Measurements from ENCODE around the gene OR4C16. TPM values are rescaled to one million over a fixed set of nuclear protein-coding genes. Genes with fewer than 3 reads are reported as not detected.

The OR4C16 gene
- total and polyA plus RNA-seq, 2 of the 8 experiments (the other 6 are each of a cell fraction or from before 2014, with no cell fraction given), result not detected

DNA sequence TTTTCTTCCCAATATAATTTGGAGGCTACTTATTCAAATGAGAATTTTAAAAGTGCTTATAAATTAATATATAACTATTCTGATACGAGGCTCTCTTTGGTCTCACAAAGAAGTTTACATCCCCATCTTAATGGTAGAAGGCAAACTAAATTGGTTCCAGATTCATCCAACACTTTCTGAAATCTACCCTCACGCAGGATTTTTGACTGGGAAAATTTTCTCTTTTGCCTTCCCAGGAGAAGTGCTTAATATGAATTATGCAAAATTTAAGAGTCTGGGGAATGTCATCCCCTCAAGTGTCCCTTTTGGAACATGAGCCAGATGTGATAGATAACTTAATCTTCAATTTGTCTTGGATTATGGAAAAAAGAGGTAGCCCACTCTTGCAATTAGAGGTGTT is 35.6 kb downstream of the OR4C16 start, which contains the start of gene OR4C11:
Gene OR4C11 (minus strand): TSS at position 101 of the 400 bp plus-strand sequence. CDS start 3,272 bp downstream, outside the sequence.
- H4K8ac ChIP-seq (ENCODE audit: extremely low read depth, insufficient read depth, low read length), result no peak within 1 kb of the TSS
- H3K79me1 ChIP-seq (ENCODE audit: low read depth, low read length), result no peaks in the 10 kb centered on the region
- no peak within 1 kb of the TSS for H2AFZ ChIP-seq (ENCODE audit: low read length)
- H3K27me3 ChIP-seq (replicated peaks in 1 of 4; ENCODE audit: control insufficient read depth in 3 of 4, extremely low read depth in 1 of 4, insufficient read depth in 3 of 4, low read length in 3 of 4), result no peaks in the 10 kb centered on the region
- H2BK5ac ChIP-seq (ENCODE audit: low read depth, low read length), result no peak within 1 kb of the TSS
- DNase-seq (ENCODE audit: low read depth in 1 of 2, low spot score in 2 of 2) (no peak), FAIRE-seq (no peak)
- H3K4me3 ChIP-seq (ENCODE audit: extremely low read depth in 1 of 4, insufficient read depth in 2 of 4, low read depth in 3 of 4, low read length in 4 of 4), result no peak within 1 kb of the TSS
- ChIA-PET POLR2A (ENCODE audit: partially characterized antibody) (no interaction called here), CTCF (ENCODE audit: partially characterized antibody) (no interaction called here)
- no peak within 1 kb of the TSS for H3K4me2 ChIP-seq (ENCODE audit: insufficient read depth in 1 of 2, low read depth in 2 of 2, low read length in 2 of 2)
- no peak within 1 kb of the TSS for H3K9ac ChIP-seq (replicated peaks in 1 of 4; ENCODE audit: extremely low read depth in 1 of 4, low read depth in 3 of 4, low read length in 3 of 4)
- WGBS, 2 experiments (ENCODE audit: extremely low coverage in 1 of 2, insufficient coverage in 1 of 2, insufficient read length in 1 of 2, insufficient replicate concordance in 2 of 2, low coverage in 1 of 2, low lambda C conversion rate in 2 of 2, missing lambda C conversion rate in 1 of 2), result 76% methylated on average over 2 of the region's 2 CpGs; no CpG with 5 or more reads in 1 of the 2 experiments
- H3K9me3 ChIP-seq (ENCODE audit: insufficient read depth in 2 of 2, low read depth in 1 of 2, low read length in 1 of 2), result peaks cover 10 to 14% of the 10 kb centered on the region in 2 experiments; a peak in 3 of 4 replicates
- no peaks in the 10 kb centered on the region for H3K36me3 ChIP-seq (ENCODE audit: control insufficient read depth in 2 of 4, insufficient read depth in 4 of 4, low read length in 3 of 4)
- no peaks in the 10 kb centered on the region for H3K23me2 ChIP-seq (ENCODE audit: low read depth, low read length)
- H3K79me2 ChIP-seq (ENCODE audit: control insufficient read depth in 1 of 2, insufficient read depth in 2 of 2, low read length in 2 of 2), result no peaks in the 10 kb centered on the region
- H4K5ac ChIP-seq (ENCODE audit: insufficient read length, low read depth, low read length), result no peak within 1 kb of the TSS
- H4K91ac ChIP-seq (replicated peaks; ENCODE audit: insufficient read length, low read length), result no peak within 1 kb of the TSS
- H3K4ac ChIP-seq (replicated peaks; ENCODE audit: insufficient read length, low read depth, low read length), result no peak within 1 kb of the TSS
- H3K27ac ChIP-seq (ENCODE audit: low read depth, low read length), result no peak within 1 kb of the TSS
- H2AK5ac ChIP-seq (ENCODE audit: low read depth, low read length), result no peak within 1 kb of the TSS
- no peak within 1 kb of the TSS for H2BK15ac ChIP-seq (ENCODE audit: low read length)
- no peak within 1 kb of the TSS for H3K56ac ChIP-seq (replicated peaks; ENCODE audit: insufficient read length, low read depth, low read length)
- no peaks in the 10 kb centered on the region for H4K20me1 ChIP-seq (replicated peaks in 1 of 2; ENCODE audit: control insufficient read depth in 1 of 2, insufficient read depth in 2 of 2, low read length in 2 of 2)
- no peak within 1 kb of the TSS for H2BK120ac ChIP-seq (replicated peaks; ENCODE audit: low read depth, low read length)
- no peak within 1 kb of the TSS for H3K14ac ChIP-seq (ENCODE audit: insufficient read length)
- H3K18ac ChIP-seq (ENCODE audit: extremely low read depth, low read length), result no peak within 1 kb of the TSS
- no peak within 1 kb of the TSS for H3K23ac ChIP-seq (ENCODE audit: insufficient read length)
- no peaks in the 10 kb centered on the region for H3K4me1 ChIP-seq (replicated peaks in 1 of 4; ENCODE audit: control insufficient read depth in 3 of 4, insufficient read depth in 4 of 4, low read length in 3 of 4)
- H2BK20ac ChIP-seq (ENCODE audit: low read length), result no peak within 1 kb of the TSS
- H2BK12ac ChIP-seq (ENCODE audit: low read depth, low read length), result no peak within 1 kb of the TSS
- TF ChIP-seq HDAC2 (IDR thresholded peaks at IDR 0.05; ENCODE audit: borderline replicate concordance in 1 of 2, low read depth in 2 of 2, low read length in 2 of 2) (no peak), ASH2L (IDR thresholded peaks at IDR 0.05; ENCODE audit: low read length) (no peak), POU5F1 (IDR thresholded peaks at IDR 0.05; ENCODE audit: low read depth, low read length) (no peak), RBBP5 (IDR thresholded peaks at IDR 0.05; ENCODE audit: borderline replicate concordance, low read depth, low read length) (no peak), ZNF274 (IDR thresholded peaks at IDR 0.05; ENCODE audit: borderline replicate concordance, extremely low read depth, low read length) (no peak), RAD21 (IDR thresholded peaks at IDR 0.05 in 1 of 2, conservative IDR thresholded peaks at IDR 0.05 in 1 of 2; ENCODE audit: low read depth in 2 of 2, low read length in 2 of 2) (no peak), SIN3A (conservative IDR thresholded peaks at IDR 0.05 in 1 of 2, IDR thresholded peaks at IDR 0.05 in 1 of 2; ENCODE audit: low read depth in 1 of 2, low read length in 2 of 2) (no peak)
- TF ChIP-seq, protein P1, sequence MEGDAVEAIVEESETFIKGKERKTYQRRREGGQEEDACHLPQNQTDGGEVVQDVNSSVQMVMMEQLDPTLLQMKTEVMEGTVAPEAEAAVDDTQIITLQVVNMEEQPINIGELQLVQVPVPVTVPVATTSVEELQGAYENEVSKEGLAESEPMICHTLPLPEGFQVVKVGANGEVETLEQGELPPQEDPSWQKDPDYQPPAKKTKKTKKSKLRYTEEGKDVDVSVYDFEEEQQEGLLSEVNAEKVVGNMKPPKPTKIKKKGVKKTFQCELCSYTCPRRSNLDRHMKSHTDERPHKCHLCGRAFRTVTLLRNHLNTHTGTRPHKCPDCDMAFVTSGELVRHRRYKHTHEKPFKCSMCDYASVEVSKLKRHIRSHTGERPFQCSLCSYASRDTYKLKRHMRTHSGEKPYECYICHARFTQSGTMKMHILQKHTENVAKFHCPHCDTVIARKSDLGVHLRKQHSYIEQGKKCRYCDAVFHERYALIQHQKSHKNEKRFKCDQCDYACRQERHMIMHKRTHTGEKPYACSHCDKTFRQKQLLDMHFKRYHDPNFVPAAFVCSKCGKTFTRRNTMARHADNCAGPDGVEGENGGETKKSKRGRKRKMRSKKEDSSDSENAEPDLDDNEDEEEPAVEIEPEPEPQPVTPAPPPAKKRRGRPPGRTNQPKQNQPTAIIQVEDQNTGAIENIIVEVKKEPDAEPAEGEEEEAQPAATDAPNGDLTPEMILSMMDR (IDR thresholded peaks at IDR 0.05; ENCODE audit: control extremely low read depth in 1 of 3, insufficient read depth in 1 of 3, low read depth in 1 of 3, low read length in 3 of 3), result no peak
- TF ChIP-seq, protein P2, sequence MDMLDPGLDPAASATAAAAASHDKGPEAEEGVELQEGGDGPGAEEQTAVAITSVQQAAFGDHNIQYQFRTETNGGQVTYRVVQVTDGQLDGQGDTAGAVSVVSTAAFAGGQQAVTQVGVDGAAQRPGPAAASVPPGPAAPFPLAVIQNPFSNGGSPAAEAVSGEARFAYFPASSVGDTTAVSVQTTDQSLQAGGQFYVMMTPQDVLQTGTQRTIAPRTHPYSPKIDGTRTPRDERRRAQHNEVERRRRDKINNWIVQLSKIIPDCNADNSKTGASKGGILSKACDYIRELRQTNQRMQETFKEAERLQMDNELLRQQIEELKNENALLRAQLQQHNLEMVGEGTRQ (IDR thresholded peaks at IDR 0.05; ENCODE audit: low read length), result no peak
